HepG2 (cell line): Measurements from ENCODE around the gene ZKSCAN5. TPM values are rescaled to one million over a fixed set of nuclear protein-coding genes. Genes with fewer than 3 reads are reported as not detected.

Experiments used
- ATAC-seq: fragments of 200-7000 bp; cut with Tn5 transposase; 3 replicates; pipeline ENCODE4 v1.9.1; 2020; ENCODE audit warnings: mild to moderate bottlenecking, moderate library complexity
- BruUV-seq: library from RNA; stranded (reverse); fragments of 400-500 nt; replicated peaks from 2 replicates; lab custom pipeline; 2021; lab: Mats Ljungman, UMichigan
- CTCF ChIA-PET: fragments of 300-600 bp; formaldehyde crosslinking; extraction: SDS; loops from one replicate; lab custom pipeline; 2021; ENCODE audit warnings: low total read pairs, inconsistent platforms, low intra/inter-chr PET ratio; lab: Yijun Ruan, JAX
- POLR2A ChIA-PET: fragments of 350-600 bp; sonication (Branson Sonifier 250); formaldehyde crosslinking; loops from one replicate; lab custom pipeline; 2020; ENCODE audit warnings: antibody characterized with exemption, inconsistent platforms; lab: Yijun Ruan, JAX
- DNase-seq: peaks from one replicate; pipeline ENCODE4 v3.0.0-alpha.2; 2015; ENCODE audit warnings: low spot score
- FAIRE-seq: peaks from 3 replicates; lab custom pipeline; 2011; peaks lifted over from hg19 to GRCh38; lab: Jason Lieb, UNC
- H2AFZ ChIP-seq: one replicate; pipeline ENCODE4 v1.6.1; 2011; ENCODE audit warnings: low read length, inconsistent platforms
- H3K27ac ChIP-seq: fragments of 300-600 bp; 3 replicates; pipeline ENCODE4 v1.8.0; 2011; ENCODE audit warnings: mixed run types, mild to moderate bottlenecking, mixed read lengths, low read length, inconsistent platforms; ENCODE audit not compliant: insufficient read depth; ENCODE audit errors: extremely low read length
- H3K27me3 ChIP-seq, 2 experiments: fragments of 200-600 bp in 1 of 2; 2 replicates in 1 of 2; 3 replicates in 1 of 2; pipeline versions ENCODE4 v1.6.0 to v1.8.0; 2011; ENCODE audit warnings: low read length in 2 of 2, mild to moderate bottlenecking in 2 of 2, moderate library complexity in 2 of 2, inconsistent platforms in 1 of 2; ENCODE audit not compliant: insufficient read depth in 2 of 2, control insufficient read depth in 1 of 2
- H3K36me3 ChIP-seq, 2 experiments: fragments of 200-600 bp in 1 of 2; replicated peaks in 1 of 2; 2 replicates in 1 of 2; 3 replicates in 1 of 2; pipeline versions ENCODE4 v1.5.1 to v1.8.0; 2011; ENCODE audit warnings: low read length in 2 of 2, inconsistent platforms in 1 of 2; ENCODE audit not compliant: insufficient read depth in 2 of 2, control insufficient read depth in 1 of 2
- H3K4me1 ChIP-seq: 2 replicates; pipeline ENCODE4 v1.5.1; 2012; ENCODE audit warnings: low read length, inconsistent platforms; ENCODE audit not compliant: insufficient read depth
- H3K4me2 ChIP-seq: 2 replicates; pipeline ENCODE4 v1.6.0; 2011; ENCODE audit warnings: low read depth, low read length, inconsistent platforms
- H3K4me3 ChIP-seq, 3 experiments: fragments of 200-600 bp in 1 of 3; sonication (generic), shearing (Covaris generic) in 1 of 3; replicated peaks in 1 of 3; 2 replicates each; pipeline ENCODE4 v1.5.1; 2011 to 2016; ENCODE audit warnings: low read length in 3 of 3, inconsistent platforms in 2 of 3, low read depth in 2 of 3, mild to moderate bottlenecking in 2 of 3, control low read depth in 1 of 3, mixed read lengths in 1 of 3; ENCODE audit not compliant: insufficient read depth in 1 of 3
- H3K79me2 ChIP-seq: one replicate; pipeline ENCODE4 v1.6.1; 2011; ENCODE audit warnings: low read length, inconsistent platforms; ENCODE audit not compliant: insufficient read depth
- H3K9ac ChIP-seq: 2 replicates; pipeline ENCODE4 v1.6.0; 2011; ENCODE audit warnings: mild to moderate bottlenecking, low read depth, low read length, inconsistent platforms; ENCODE audit not compliant: insufficient read depth
- H3K9me3 ChIP-seq: 2 replicates; pipeline ENCODE4 v1.5.1; 2012; ENCODE audit warnings: mild to moderate bottlenecking, low read length
- H4K20me1 ChIP-seq: 2 replicates; pipeline ENCODE4 v1.6.0; 2011; ENCODE audit warnings: inconsistent platforms, mild to moderate bottlenecking, low read length, moderate library complexity; ENCODE audit not compliant: insufficient read depth
- BORCS8-MEF2B ChIP-seq: sonication (generic); formaldehyde crosslinking; IDR thresholded peaks from 2 replicates; pipeline ENCODE4 v1.8.0; 2022; ENCODE audit warnings: mild to moderate bottlenecking, missing genetic modification reagents
- FOXK2 ChIP-seq: fragments of 450-650 bp; IDR thresholded peaks from 2 replicates; pipeline ENCODE4 v1.6.1; 2016
- KLF9 ChIP-seq: IDR thresholded peaks from 2 replicates; pipeline ENCODE4 v1.6.1; 2016; ENCODE audit warnings: low read depth
- NFE2L1 ChIP-seq: sonication (generic); formaldehyde crosslinking; IDR thresholded peaks from 2 replicates; pipeline ENCODE4 v1.4.0; 2020; ENCODE audit warnings: missing genetic modification reagents, mild to moderate bottlenecking, borderline replicate concordance
- RARG ChIP-seq: sonication (generic); formaldehyde crosslinking; IDR thresholded peaks from 2 replicates; pipeline ENCODE4 v1.4.0; 2020; ENCODE audit warnings: low read depth, mild to moderate bottlenecking, missing genetic modification reagents
- SAFB2 ChIP-seq: sonication (generic); formaldehyde crosslinking; IDR thresholded peaks from 2 replicates; pipeline ENCODE4 v1.5.1; 2020; ENCODE audit warnings: missing genetic modification reagents, low read depth, mild to moderate bottlenecking, borderline replicate concordance
- SATB2 ChIP-seq: sonication (generic); formaldehyde crosslinking; IDR thresholded peaks from 2 replicates; pipeline ENCODE4 v1.5.0; 2020; ENCODE audit warnings: missing genetic modification reagents
- SRF ChIP-seq: IDR thresholded peaks from 2 replicates; pipeline ENCODE4 v1.6.1; 2011; ENCODE audit warnings: mild to moderate bottlenecking, low read depth, low read length, moderate library complexity
- SSRP1 ChIP-seq: IDR thresholded peaks from 2 replicates; pipeline ENCODE4 v1.6.1; 2016; ENCODE audit warnings: control low read depth
- TAF1 ChIP-seq: sonication (generic); formaldehyde crosslinking; IDR thresholded peaks from 2 replicates; pipeline ENCODE4 v1.4.0; 2020; ENCODE audit warnings: missing genetic modification reagents
- TEAD2 ChIP-seq: sonication (generic); formaldehyde crosslinking; IDR thresholded peaks from 2 replicates; pipeline ENCODE4 v1.9.0; 2021; ENCODE audit warnings: missing genetic modification reagents
- ZBTB38 ChIP-seq: sonication (generic); formaldehyde crosslinking; IDR thresholded peaks from 2 replicates; pipeline ENCODE4 v1.5.1; 2020; ENCODE audit warnings: mild to moderate bottlenecking, missing genetic modification reagents
- ZNF605 ChIP-seq: sonication (generic); formaldehyde crosslinking; IDR thresholded peaks from 2 replicates; pipeline ENCODE4 v1.8.0; 2022; ENCODE audit warnings: mild to moderate bottlenecking, missing genetic modification reagents
- ZNF709 ChIP-seq: sonication (generic); formaldehyde crosslinking; IDR thresholded peaks from 2 replicates; pipeline ENCODE4 v1.5.0; 2020; ENCODE audit warnings: mild to moderate bottlenecking, missing genetic modification reagents
- ZNF710 ChIP-seq: sonication (generic); formaldehyde crosslinking; IDR thresholded peaks from 2 replicates; pipeline ENCODE4 v1.5.0; 2020; ENCODE audit warnings: mild to moderate bottlenecking, missing genetic modification reagents, borderline replicate concordance
- ZNF790 ChIP-seq: sonication (generic); formaldehyde crosslinking; IDR thresholded peaks from 2 replicates; pipeline ENCODE4 v1.8.0; 2022; ENCODE audit warnings: missing genetic modification reagents, mild to moderate bottlenecking, borderline replicate concordance
- ZSCAN25 ChIP-seq: sonication (generic); formaldehyde crosslinking; IDR thresholded peaks from 2 replicates; pipeline ENCODE4 v1.8.0; 2022; ENCODE audit warnings: mild to moderate bottlenecking, missing genetic modification reagents
- WGBS: methylation state at CpG from one replicate; pipeline ENCODE4 v1.1.6; 2017; ENCODE audit warnings: low lambda C conversion rate; 5-methylcytosine and 5-hydroxymethylcytosine counted together
- in situ Hi-C: cut with HindIII; loops from 2 replicates; pipeline ENCODE4 v1.10.0; 2017; ENCODE audit warnings: low pct_unique_long_range_greater_than_20kb; ENCODE audit not compliant: extremely low pct_ligation_motif_present
- intact Hi-C: fragments of 100-400 bp; cut with micrococcal nuclease; formaldehyde crosslinking; loops from one replicate; pipeline ENCODE4 v1.10.0; 2022; ENCODE audit not compliant: unreplicated experiment
- polyA plus RNA-seq, 8 experiments: library from polyadenylated mRNA; depleted of rRNA in 3 of 8; stranded (reverse) in 7 of 8; unstranded in 1 of 8; fragments of >200 nt; fragmentation: Illumina TruSeq in 4 of 8; extraction: Trizol in 4 of 8; gene quantifications; 2 replicates each; pipeline versions ENCODE4 v1.2.1 to v1.2.3, GENCODE V29; 2011 to 2016; ENCODE audit warnings: low read depth in 4 of 8, missing spikeins in 1 of 8, mixed read lengths in 1 of 8; ENCODE audit not compliant: insufficient read depth in 1 of 8
- total RNA-seq, 5 experiments: library from RNA; depleted of rRNA; stranded (reverse); fragments of >200 nt; fragmentation: Illumina TruSeq; extraction: Trizol; gene quantifications; 2 replicates each; pipeline ENCODE4 v1.2.3, GENCODE V29; 2016; ENCODE audit warnings: low read depth in 1 of 5
- TF ChIP-seq, protein P1 (sequence below): sonication (generic); formaldehyde crosslinking; IDR thresholded peaks from 2 replicates; pipeline ENCODE4 v1.8.1; 2022; ENCODE audit warnings: low read depth, mild to moderate bottlenecking, missing genetic modification reagents
- TF ChIP-seq, protein P2 (sequence below): sonication (generic); formaldehyde crosslinking; IDR thresholded peaks from 2 replicates; pipeline ENCODE4 v1.5.1; 2020; ENCODE audit warnings: mild to moderate bottlenecking, missing genetic modification reagents, moderate library complexity

The ZKSCAN5 gene
- total and polyA plus RNA-seq, 2 of the 13 experiments (the other 11 are each of a cell fraction or from before 2014, with no cell fraction given): 5.5 to 11.7 TPM

DNA sequence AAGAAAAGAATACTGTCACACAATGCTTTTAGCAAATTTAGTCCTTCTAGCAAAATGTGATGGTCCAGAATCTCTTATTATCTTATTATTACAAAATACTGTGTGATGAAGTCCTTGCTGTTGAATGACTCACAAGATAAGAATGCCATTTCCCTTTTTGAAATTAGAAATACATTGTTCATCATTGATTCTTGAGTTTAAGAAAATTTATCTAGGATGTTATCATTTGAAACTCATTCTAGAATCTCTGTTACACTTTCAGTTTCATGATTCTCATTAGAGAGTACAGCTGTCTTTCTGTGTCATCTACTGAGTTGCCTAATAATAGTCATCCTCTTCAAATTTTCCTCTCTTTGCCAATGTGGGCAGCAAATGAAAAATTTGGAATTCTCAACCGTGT is 9.6 kb downstream of the ZKSCAN5 start:
- 97% methylated on average over 1 of the region's 1 CpG for WGBS
- in situ Hi-C loops: no loop called here
- ATAC-seq: no peak
- H3K9me3 ChIP-seq: no peaks in the 10 kb centered on the region
- intact Hi-C loops: no loop called here
- FAIRE-seq: no peak
- no peak overlapping the region for H3K27ac ChIP-seq
- H3K4me2 ChIP-seq: no peak overlapping the region
- no peaks in the 10 kb centered on the region for H3K4me1 ChIP-seq
- H3K4me3 ChIP-seq: no peak overlapping the region
- CTCF ChIA-PET: no interaction called here
- H4K20me1 ChIP-seq: no peaks in the 10 kb centered on the region
- no peaks in the 10 kb centered on the region for H3K27me3 ChIP-seq
- BruUV-seq: no TSS peak
- H3K36me3 ChIP-seq: peaks cover 8 to 43% of the 10 kb centered on the region in 2 experiments
- no peaks in the 10 kb centered on the region for H3K79me2 ChIP-seq
- POLR2A ChIA-PET: no interaction called here
- DNase-seq: no peak
- H3K9ac ChIP-seq: no peak overlapping the region
- H2AFZ ChIP-seq: no peak overlapping the region
- TF ChIP-seq ZNF790 (CRISPR knock-in tag): no peak
- TF ChIP-seq TAF1 (CRISPR knock-in tag): no peak
- no peak for TF ChIP-seq FOXK2
- TF ChIP-seq, protein P1, sequence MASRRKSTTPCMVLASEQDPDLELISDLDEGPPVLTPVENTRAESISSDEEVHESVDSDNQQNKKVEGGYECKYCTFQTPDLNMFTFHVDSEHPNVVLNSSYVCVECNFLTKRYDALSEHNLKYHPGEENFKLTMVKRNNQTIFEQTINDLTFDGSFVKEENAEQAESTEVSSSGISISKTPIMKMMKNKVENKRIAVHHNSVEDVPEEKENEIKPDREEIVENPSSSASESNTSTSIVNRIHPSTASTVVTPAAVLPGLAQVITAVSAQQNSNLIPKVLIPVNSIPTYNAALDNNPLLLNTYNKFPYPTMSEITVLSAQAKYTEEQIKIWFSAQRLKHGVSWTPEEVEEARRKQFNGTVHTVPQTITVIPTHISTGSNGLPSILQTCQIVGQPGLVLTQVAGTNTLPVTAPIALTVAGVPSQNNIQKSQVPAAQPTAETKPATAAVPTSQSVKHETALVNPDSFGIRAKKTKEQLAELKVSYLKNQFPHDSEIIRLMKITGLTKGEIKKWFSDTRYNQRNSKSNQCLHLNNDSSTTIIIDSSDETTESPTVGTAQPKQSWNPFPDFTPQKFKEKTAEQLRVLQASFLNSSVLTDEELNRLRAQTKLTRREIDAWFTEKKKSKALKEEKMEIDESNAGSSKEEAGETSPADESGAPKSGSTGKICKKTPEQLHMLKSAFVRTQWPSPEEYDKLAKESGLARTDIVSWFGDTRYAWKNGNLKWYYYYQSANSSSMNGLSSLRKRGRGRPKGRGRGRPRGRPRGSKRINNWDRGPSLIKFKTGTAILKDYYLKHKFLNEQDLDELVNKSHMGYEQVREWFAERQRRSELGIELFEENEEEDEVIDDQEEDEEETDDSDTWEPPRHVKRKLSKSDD (CRISPR knock-in tag): no peak
- TF ChIP-seq NFE2L1 (CRISPR knock-in tag): no peak
- TF ChIP-seq ZBTB38 (CRISPR knock-in tag): no peak
- TF ChIP-seq RARG (CRISPR knock-in tag): no peak
- TF ChIP-seq ZNF605 (CRISPR knock-in tag): no peak
- no peak for TF ChIP-seq SRF
- no peak for TF ChIP-seq SATB2 (CRISPR knock-in tag)
- TF ChIP-seq, protein P2, sequence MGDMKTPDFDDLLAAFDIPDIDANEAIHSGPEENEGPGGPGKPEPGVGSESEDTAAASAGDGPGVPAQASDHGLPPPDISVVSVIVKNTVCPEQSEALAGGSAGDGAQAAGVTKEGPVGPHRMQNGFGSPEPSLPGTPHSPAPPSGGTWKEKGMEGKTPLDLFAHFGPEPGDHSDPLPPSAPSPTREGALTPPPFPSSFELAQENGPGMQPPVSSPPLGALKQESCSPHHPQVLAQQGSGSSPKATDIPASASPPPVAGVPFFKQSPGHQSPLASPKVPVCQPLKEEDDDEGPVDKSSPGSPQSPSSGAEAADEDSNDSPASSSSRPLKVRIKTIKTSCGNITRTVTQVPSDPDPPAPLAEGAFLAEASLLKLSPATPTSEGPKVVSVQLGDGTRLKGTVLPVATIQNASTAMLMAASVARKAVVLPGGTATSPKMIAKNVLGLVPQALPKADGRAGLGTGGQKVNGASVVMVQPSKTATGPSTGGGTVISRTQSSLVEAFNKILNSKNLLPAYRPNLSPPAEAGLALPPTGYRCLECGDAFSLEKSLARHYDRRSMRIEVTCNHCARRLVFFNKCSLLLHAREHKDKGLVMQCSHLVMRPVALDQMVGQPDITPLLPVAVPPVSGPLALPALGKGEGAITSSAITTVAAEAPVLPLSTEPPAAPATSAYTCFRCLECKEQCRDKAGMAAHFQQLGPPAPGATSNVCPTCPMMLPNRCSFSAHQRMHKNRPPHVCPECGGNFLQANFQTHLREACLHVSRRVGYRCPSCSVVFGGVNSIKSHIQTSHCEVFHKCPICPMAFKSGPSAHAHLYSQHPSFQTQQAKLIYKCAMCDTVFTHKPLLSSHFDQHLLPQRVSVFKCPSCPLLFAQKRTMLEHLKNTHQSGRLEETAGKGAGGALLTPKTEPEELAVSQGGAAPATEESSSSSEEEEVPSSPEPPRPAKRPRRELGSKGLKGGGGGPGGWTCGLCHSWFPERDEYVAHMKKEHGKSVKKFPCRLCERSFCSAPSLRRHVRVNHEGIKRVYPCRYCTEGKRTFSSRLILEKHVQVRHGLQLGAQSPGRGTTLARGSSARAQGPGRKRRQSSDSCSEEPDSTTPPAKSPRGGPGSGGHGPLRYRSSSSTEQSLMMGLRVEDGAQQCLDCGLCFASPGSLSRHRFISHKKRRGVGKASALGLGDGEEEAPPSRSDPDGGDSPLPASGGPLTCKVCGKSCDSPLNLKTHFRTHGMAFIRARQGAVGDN (CRISPR knock-in tag): no peak
- TF ChIP-seq ZNF709 (CRISPR knock-in tag): no peak
- TF ChIP-seq ZNF710: no peak
- no peak for TF ChIP-seq SAFB2 (CRISPR knock-in tag)
- TF ChIP-seq SSRP1 (CRISPR knock-in tag): no peak
- TF ChIP-seq BORCS8-MEF2B: no peak
- TF ChIP-seq KLF9 (CRISPR knock-in tag): no peak
- no peak for TF ChIP-seq TEAD2 (CRISPR knock-in tag)
- no peak for TF ChIP-seq ZSCAN25 (CRISPR knock-in tag)
